ENCODE measurements around the gene SEC14L3. TPM values are rescaled to one million over a fixed set of nuclear protein-coding genes. Genes with fewer than 3 reads are reported as not detected.

Gene SEC14L3
- total and polyA plus RNA-seq, 2 of the 4 experiments (the other 2 are of a cell fraction) = not detected

- H3K27ac ChIP-seq (ENCODE audit: insufficient read depth, low read length) = no peak overlapping the region
- no peak overlapping the region for H3K18ac ChIP-seq (ENCODE audit: low read depth, low read length)
- WGBS, 2 experiments (ENCODE audit: extremely low coverage in 2 of 2, insufficient read length in 1 of 2) = no CpG with 5 or more reads among the region's 8 CpGs
- in situ Hi-C loops (cut with MboI; ENCODE audit: low sequenced_read_pairs) (no loop called here), dilution Hi-C loops (cut with HindIII; ENCODE audit: low sequenced_read_pairs, unreplicated experiment) (no loop called here), intact Hi-C loops (cut with micrococcal nuclease) (no loop called here)
- H2AK5ac ChIP-seq (ENCODE audit: low read depth, low read length) = no peak overlapping the region
- H3K4me3 ChIP-seq (ENCODE audit: insufficient read depth, low read depth, low read length) = no peak overlapping the region
- no peak overlapping the region for H2BK15ac ChIP-seq (ENCODE audit: low read depth, low read length)
- no peak overlapping the region for H2BK120ac ChIP-seq (ENCODE audit: low read depth, low read length)
- no peaks in the 10 kb centered on the region for H3K9me3 ChIP-seq (ENCODE audit: control insufficient read depth, insufficient read depth, low read length)
- H3K36me3 ChIP-seq (ENCODE audit: control insufficient read depth, insufficient read depth, low read length) = no peaks in the 10 kb centered on the region
- peaks cover 27% of the 10 kb centered on the region for H3K27me3 ChIP-seq (ENCODE audit: control insufficient read depth, insufficient read depth, low read length)
- no peaks in the 10 kb centered on the region for H4K20me1 ChIP-seq (ENCODE audit: insufficient read depth, low read length)
- no peaks in the 10 kb centered on the region for H3K9me1 ChIP-seq (ENCODE audit: insufficient read depth, low read length)
- H3K4me1 ChIP-seq (ENCODE audit: control insufficient read depth, insufficient read depth, low read length) = no peaks in the 10 kb centered on the region
- H3K9ac ChIP-seq (ENCODE audit: low read depth, low read length) = no peak overlapping the region
- H2AFZ ChIP-seq (replicated peaks; ENCODE audit: low read length, poor library complexity) = no peak overlapping the region
- no peak overlapping the region for H4K5ac ChIP-seq (ENCODE audit: low read depth, low read length)
- no peak for TF ChIP-seq ELK1 (IDR thresholded peaks at IDR 0.05; ENCODE audit: borderline replicate concordance, low read depth, low read length)
- H4K91ac ChIP-seq (ENCODE audit: insufficient read depth, low read depth, low read length) = no peak overlapping the region
- H2BK5ac ChIP-seq (ENCODE audit: low read depth, low read length, poor library complexity, severe bottlenecking) = no peak overlapping the region
- no peak overlapping the region for H3K56ac ChIP-seq (ENCODE audit: extremely low read depth, insufficient read depth, low read length)
- no peak overlapping the region for H4K8ac ChIP-seq (ENCODE audit: low read depth in 2 of 2, low read length in 2 of 2)
- H3K4ac ChIP-seq (ENCODE audit: low read depth, low read length) = no peak overlapping the region
- H3K79me1 ChIP-seq (ENCODE audit: low read depth in 1 of 2, low read length in 2 of 2) = no peaks in the 10 kb centered on the region
- ChIA-PET CTCF (no interaction called here), POLR2A (ENCODE audit: unreplicated experiment) (no interaction called here)
- H2BK20ac ChIP-seq (ENCODE audit: low read depth, low read length) = no peak overlapping the region
- H3K23ac ChIP-seq (ENCODE audit: low read depth, low read length) = no peak overlapping the region
- H3K14ac ChIP-seq (replicated peaks; ENCODE audit: low read depth, low read length) = no peak overlapping the region
- BruUV-seq (replicated peaks) = no TSS peak
- DNase-seq (no peak), ATAC-seq (ENCODE audit: low read depth) (no peak)
- no peak overlapping the region for H2AK9ac ChIP-seq (replicated peaks; ENCODE audit: low read depth, low read length, poor library complexity)
- H3K4me2 ChIP-seq (ENCODE audit: low read depth, low read length) = no peak overlapping the region
Observed at GRCh38 chr22:30455075-30455840, 16.6 kb downstream of the SEC14L3 start.
